Stimulated activated CD8-positive, alpha-beta memory T cell treated with anti-CD3 and anti-CD28 coated beads, Interleukin-4, amount 100 ng/mL, for 4 hours (primary cell): ENCODE results near the gene MPRIP.
"Not testable (repeated sequence)": the region's sequence is repeated elsewhere in the genome, so short reads cannot be mapped to it uniquely, and the experiment has no call there.

Experiments used
- DNase-seq, 2 donors: peaks; one replicate each; pipeline ENCODE4 v3.0.0-alpha.2; 2020; ENCODE audit warnings: low read depth in 2 of 2, low spot score in 1 of 2

MPRIP gene

GRCh38 chr17:17042384-17042736 lies at the start of gene MPRIP:
Gene MPRIP (plus strand): TSS chr17:17042457. CDS start chr17:17042849, 392 bp downstream.
- DNase-seq, result no peak

GRCh38 chr17:16994631-16995030 lies 47.6 kb upstream of the MPRIP start:
- no peak for DNase-seq

GRCh38 chr17:16995930-16996329 lies 46.3 kb upstream of the MPRIP start:
- DNase-seq, result no peak

- DNase-seq, result not testable (repeated sequence)
These were observed 45.5 kb upstream of the MPRIP start for GRCh38 chr17:16996726-16997125.

- peak in 1 of 2 donors; percentile 58 for DNase-seq
These were observed 44.5 kb upstream of the MPRIP start for GRCh38 chr17:16997514-16998429.

GRCh38 chr17:16999931-17000625 lies 42.2 kb upstream of the MPRIP start:
- DNase-seq, result no peak

GRCh38 chr17:17001076-17001777 lies 41.0 kb upstream of the MPRIP start:
- DNase-seq, result no peak

- peak; percentile 48 for DNase-seq
These were observed 40.3 kb upstream of the MPRIP start for GRCh38 chr17:17001874-17002520.

GRCh38 chr17:17002731-17003715 lies 39.2 kb upstream of the MPRIP start:
- DNase-seq, result not testable (repeated sequence)

GRCh38 chr17:17004251-17004996 lies 37.8 kb upstream of the MPRIP start:
- no peak for DNase-seq

GRCh38 chr17:17004997-17005614 lies 37.2 kb upstream of the MPRIP start:
- not testable (repeated sequence) for DNase-seq

- DNase-seq, result not testable (repeated sequence)
These were observed 34.4 kb upstream of the MPRIP start for GRCh38 chr17:17007891-17008290.

GRCh38 chr17:17008621-17009397 lies 33.4 kb upstream of the MPRIP start:
- DNase-seq, result not testable (repeated sequence)

- not testable (repeated sequence) for DNase-seq
These were observed 32.3 kb upstream of the MPRIP start for GRCh38 chr17:17009972-17010371.

- not testable (repeated sequence) for DNase-seq
These were observed 31.7 kb upstream of the MPRIP start for GRCh38 chr17:17010545-17011034.

GRCh38 chr17:17011043-17011907 lies 31.0 kb upstream of the MPRIP start:
- DNase-seq, result not testable (repeated sequence)
